HG03442 (cell line): ENCODE results near the gene RPSA.
"Not testable (repeated sequence)": the region's sequence is repeated elsewhere in the genome, so short reads cannot be mapped to it uniquely, and the experiment has no call there.

ENCODE experiments used
- ATAC-seq: cut with Tn5 transposase; IDR thresholded peaks from one replicate; pipeline ENCODE4 v1.9.1; 2021; ENCODE audit warnings: mild to moderate bottlenecking, moderate library complexity; ENCODE audit not compliant: unreplicated experiment

Gene RPSA

GRCh38 chr3:39453134-39453533 is 46.6 kb downstream of the RPSA start:
- no peak for ATAC-seq

- not testable (repeated sequence) for ATAC-seq
Measured at GRCh38 chr3:39453872-39454271, 47.4 kb downstream of the RPSA start.

- no peak for ATAC-seq
Measured at GRCh38 chr3:39454591-39455217, 48.2 kb downstream of the RPSA start.

- ATAC-seq = no peak
Measured at GRCh38 chr3:39456159-39456558, 49.6 kb downstream of the RPSA start.

- ATAC-seq = no peak
Measured at GRCh38 chr3:39457361-39457760, 50.8 kb downstream of the RPSA start.

- not testable (repeated sequence) for ATAC-seq
Measured at GRCh38 chr3:39458579-39458978, 52.1 kb downstream of the RPSA start.

GRCh38 chr3:39460677-39461076 is 54.2 kb downstream of the RPSA start:
- no peak for ATAC-seq
